HG02840 (cell line): ENCODE data around the gene IGFBPL1.

Source experiments
- ATAC-seq: cut with Tn5 transposase; IDR thresholded peaks from one replicate; pipeline ENCODE4 v1.9.1; 2021; ENCODE audit warnings: mild to moderate bottlenecking, moderate library complexity, moderate number of reproducible peaks; ENCODE audit not compliant: unreplicated experiment, low FRiP score

Gene IGFBPL1

GRCh38 chr9:38359297-38359653 is 65.0 kb downstream of the IGFBPL1 start:
- ATAC-seq, result no peak

GRCh38 chr9:38358390-38359296 is 65.6 kb downstream of the IGFBPL1 start:
- no peak for ATAC-seq

GRCh38 chr9:38357350-38358114 is 66.7 kb downstream of the IGFBPL1 start:
- ATAC-seq, result no peak

- no peak for ATAC-seq
Measured at GRCh38 chr9:38356851-38357250, 67.4 kb downstream of the IGFBPL1 start.
